IMR-90 (cell line): Measurements from ENCODE around the gene PCDHA5. TPM values are rescaled to one million over a fixed set of nuclear protein-coding genes. Genes with fewer than 3 reads are reported as not detected.

Experiments
- ATAC-seq: fragments of 200-7000 bp; cut with Tn5 transposase; 2 replicates; pipeline ENCODE4 v1.9.1; 2020; ENCODE audit warnings: low read depth, mild to moderate bottlenecking, moderate library complexity
- BruUV-seq: library from RNA; stranded (reverse); fragments of 400-500 nt; replicated peaks from 2 replicates; lab custom pipeline; 2021; lab: Mats Ljungman, UMichigan
- CTCF ChIA-PET: fragments of 300-600 bp; formaldehyde crosslinking; extraction: SDS; loops from one replicate; lab custom pipeline; 2021; ENCODE audit warnings: antibody characterized with exemption; lab: Yijun Ruan, JAX
- POLR2A ChIA-PET: fragments of 300-600 bp; sonication (Branson Sonifier 250); formaldehyde crosslinking; loops from one replicate; lab custom pipeline; 2022; ENCODE audit warnings: antibody characterized with exemption; ENCODE audit not compliant: unreplicated experiment; lab: Charles Lee
- DNase-seq: peaks from one replicate; pipeline ENCODE4 v3.0.0; 2013
- H2AFZ ChIP-seq: replicated peaks from 2 replicates; pipeline ENCODE3; 2013; ENCODE audit warnings: low read length, mild to moderate bottlenecking; ENCODE audit not compliant: poor library complexity
- H2AK5ac ChIP-seq: 2 replicates; pipeline ENCODE4 v1.6.1; 2013; ENCODE audit warnings: low read depth, low read length, inconsistent platforms
- H2AK9ac ChIP-seq: replicated peaks from 2 replicates; pipeline ENCODE3; 2013; ENCODE audit warnings: mild to moderate bottlenecking, low read depth, low read length, moderate library complexity; ENCODE audit not compliant: poor library complexity
- H2BK120ac ChIP-seq: 2 replicates; pipeline ENCODE4 v1.6.1; 2013; ENCODE audit warnings: low read depth, low read length, inconsistent platforms
- H2BK15ac ChIP-seq: 3 replicates; pipeline ENCODE4 v1.6.1; 2013; ENCODE audit warnings: low read depth, low read length, inconsistent platforms
- H2BK20ac ChIP-seq: 2 replicates; pipeline ENCODE4 v1.6.1; 2013; ENCODE audit warnings: low read depth, mild to moderate bottlenecking, inconsistent platforms, low read length, moderate library complexity
- H2BK5ac ChIP-seq: 2 replicates; pipeline ENCODE4 v1.6.1; 2013; ENCODE audit warnings: mild to moderate bottlenecking, low read depth, low read length, inconsistent platforms; ENCODE audit not compliant: poor library complexity, severe bottlenecking
- H3K14ac ChIP-seq: replicated peaks from 2 replicates; pipeline ENCODE4 v1.6.1; 2013; ENCODE audit warnings: low read depth, low read length, inconsistent platforms
- H3K18ac ChIP-seq: 2 replicates; pipeline ENCODE4 v1.6.1; 2013; ENCODE audit warnings: low read depth, low read length, control low read depth
- H3K23ac ChIP-seq: 2 replicates; pipeline ENCODE4 v1.6.1; 2013; ENCODE audit warnings: low read depth, low read length, inconsistent platforms
- H3K27ac ChIP-seq: 2 replicates; pipeline ENCODE4 v1.5.1; 2013; ENCODE audit warnings: mild to moderate bottlenecking, control low read depth, low read length; ENCODE audit not compliant: insufficient read depth
- H3K27me3 ChIP-seq: 2 replicates; pipeline ENCODE4 v1.6.1; 2013; ENCODE audit warnings: low read length; ENCODE audit not compliant: control insufficient read depth, insufficient read depth
- H3K36me3 ChIP-seq: 2 replicates; pipeline ENCODE4 v1.6.1; 2013; ENCODE audit warnings: low read length, mixed read lengths; ENCODE audit not compliant: control insufficient read depth, insufficient read depth
- H3K4ac ChIP-seq: 2 replicates; pipeline ENCODE4 v1.6.1; 2013; ENCODE audit warnings: low read depth, low read length, inconsistent platforms
- H3K4me1 ChIP-seq: 2 replicates; pipeline ENCODE4 v1.6.1; 2013; ENCODE audit warnings: low read length, mixed read lengths; ENCODE audit not compliant: control insufficient read depth, insufficient read depth
- H3K4me2 ChIP-seq: 2 replicates; pipeline ENCODE4 v1.6.1; 2013; ENCODE audit warnings: low read depth, mild to moderate bottlenecking, control low read depth, low read length, moderate library complexity
- H3K4me3 ChIP-seq: 2 replicates; pipeline ENCODE4 v1.5.1; 2013; ENCODE audit warnings: low read depth, mild to moderate bottlenecking, control low read depth, low read length, moderate library complexity; ENCODE audit not compliant: insufficient read depth
- H3K56ac ChIP-seq: 2 replicates; pipeline ENCODE4 v1.6.1; 2013; ENCODE audit warnings: low read length, inconsistent platforms; ENCODE audit not compliant: insufficient read depth; ENCODE audit errors: extremely low read depth
- H3K79me1 ChIP-seq, 2 experiments: 2 replicates each; pipeline ENCODE4 v1.6.1; 2013; ENCODE audit warnings: low read length in 2 of 2, inconsistent platforms in 1 of 2, low read depth in 1 of 2
- H3K9ac ChIP-seq: 2 replicates; pipeline ENCODE4 v1.6.1; 2013; ENCODE audit warnings: low read depth, low read length, control low read depth
- H3K9me1 ChIP-seq: 2 replicates; pipeline ENCODE4 v1.6.1; 2013; ENCODE audit warnings: low read length, inconsistent platforms; ENCODE audit not compliant: insufficient read depth
- H3K9me3 ChIP-seq: 2 replicates; pipeline ENCODE4 v1.6.1; 2013; ENCODE audit warnings: low read length; ENCODE audit not compliant: control insufficient read depth, insufficient read depth
- H4K20me1 ChIP-seq: 2 replicates; pipeline ENCODE4 v1.6.1; 2013; ENCODE audit warnings: low read length, inconsistent platforms; ENCODE audit not compliant: insufficient read depth
- H4K5ac ChIP-seq: 2 replicates; pipeline ENCODE4 v1.6.1; 2013; ENCODE audit warnings: mild to moderate bottlenecking, low read depth, low read length, control low read depth
- H4K8ac ChIP-seq, 2 experiments: 2 replicates each; pipeline ENCODE4 v1.6.1; 2013; ENCODE audit warnings: low read depth in 2 of 2, low read length in 2 of 2, control low read depth in 1 of 2, inconsistent platforms in 1 of 2
- H4K91ac ChIP-seq: 2 replicates; pipeline ENCODE4 v1.6.1; 2013; ENCODE audit warnings: low read depth, low read length, inconsistent platforms; ENCODE audit not compliant: insufficient read depth
- CEBPB ChIP-seq: IDR thresholded peaks from 2 replicates; pipeline ENCODE4 v1.6.1; 2012; ENCODE audit warnings: low read depth, low read length, improper control_type of control experiment
- CTCF ChIP-seq: conservative IDR thresholded peaks from 2 replicates; pipeline ENCODE4 v1.5.1; 2012; ENCODE audit warnings: mild to moderate bottlenecking, low read depth, low read length, improper control_type of control experiment
- ELK1 ChIP-seq: fragments of 150-350 bp; IDR thresholded peaks from 2 replicates; pipeline ENCODE4 v1.6.1; 2016; ENCODE audit warnings: low read depth, mild to moderate bottlenecking, low read length, moderate library complexity, borderline replicate concordance
- FOS ChIP-seq: fragments of 150-350 bp; IDR thresholded peaks from 2 replicates; pipeline ENCODE4 v1.6.1; 2016; ENCODE audit warnings: low read depth, low read length
- MAFK ChIP-seq: IDR thresholded peaks from 2 replicates; pipeline ENCODE4 v1.6.1; 2012; ENCODE audit warnings: low read depth, low read length, improper control_type of control experiment
- MXI1 ChIP-seq: IDR thresholded peaks from 2 replicates; pipeline ENCODE4 v1.6.1; 2012; ENCODE audit warnings: low read depth, mild to moderate bottlenecking, low read length, moderate library complexity, borderline replicate concordance
- NFE2L2 ChIP-seq: fragments of 150-350 bp; IDR thresholded peaks from 2 replicates; pipeline ENCODE4 v1.6.1; 2016; ENCODE audit warnings: low read depth, mild to moderate bottlenecking, low read length
- POLR2A ChIP-seq: IDR thresholded peaks from 2 replicates; pipeline ENCODE4 v1.6.1; 2012; ENCODE audit warnings: mild to moderate bottlenecking, low read depth, low read length
- RAD21 ChIP-seq: IDR thresholded peaks from 2 replicates; pipeline ENCODE4 v1.6.1; 2012; ENCODE audit warnings: low read length, improper control_type of control experiment
- RCOR1 ChIP-seq: IDR thresholded peaks from 2 replicates; pipeline ENCODE4 v1.6.1; 2012; ENCODE audit warnings: mild to moderate bottlenecking, low read length, improper control_type of control experiment; ENCODE audit not compliant: insufficient replicate concordance
- RFX5 ChIP-seq: IDR thresholded peaks from 2 replicates; pipeline ENCODE4 v1.8.0; 2012; ENCODE audit warnings: low read depth, mild to moderate bottlenecking, low read length, moderate library complexity
- SMC3 ChIP-seq: fragments of 150-350 bp; IDR thresholded peaks from 2 replicates; pipeline ENCODE4 v1.6.1; 2016; ENCODE audit warnings: low read depth, mild to moderate bottlenecking, antibody characterized with exemption, low read length, moderate library complexity
- USF2 ChIP-seq: fragments of 150-350 bp; IDR thresholded peaks from 2 replicates; pipeline ENCODE4 v1.6.1; 2017; ENCODE audit warnings: mild to moderate bottlenecking, antibody characterized with exemption, low read length, low read depth
- WGBS, 2 experiments: methylation state at CpG; one replicate each; pipeline versions ENCODE4 v1.1.5 to v1.1.7; 2013; ENCODE audit warnings: missing lambda C conversion rate in 2 of 2; ENCODE audit not compliant: insufficient read length in 1 of 2; ENCODE audit errors: extremely low coverage in 2 of 2; 5-methylcytosine and 5-hydroxymethylcytosine counted together
- dilution Hi-C: fragments of 300-500 bp; cut with HindIII; formaldehyde crosslinking; loops from one replicate; pipeline ENCODE4 v1.14.3; 2018; ENCODE audit warnings: low sequenced_read_pairs; ENCODE audit not compliant: unreplicated experiment
- in situ Hi-C: fragments of 300-500 bp; cut with MboI; formaldehyde crosslinking; loops from 3 replicates; pipeline ENCODE4 v1.14.3; 2019; ENCODE audit warnings: low sequenced_read_pairs, inconsistent platforms, mixed read lengths
- intact Hi-C: fragments of 100-400 bp; cut with micrococcal nuclease; formaldehyde crosslinking; loops from 2 replicates; pipeline ENCODE4 v1.10.0; 2022
- polyA plus RNA-seq, 3 experiments: library from polyadenylated mRNA; depleted of rRNA; stranded (reverse); fragments of >200 nt; gene quantifications; 2 replicates each; pipeline ENCODE4 v1.2.3, GENCODE V29; 2012; ENCODE audit warnings: low replicate concordance in 1 of 3
- total RNA-seq: library from RNA; depleted of rRNA; stranded (reverse); fragments of >200 nt; gene quantifications from 2 replicates; pipeline ENCODE4 v1.2.3, GENCODE V29; 2012

PCDHA5 gene
- total and polyA plus RNA-seq, 2 of the 4 experiments (the other 2 are of a cell fraction) = not detected

- no peak for TF ChIP-seq NFE2L2
- no peak for TF ChIP-seq CEBPB
Measured at GRCh38 chr5:140857177-140857986, 36.0 kb downstream of the PCDHA5 start (continued).

GRCh38 chr5:140857987-140858240, 36.5 kb downstream of the PCDHA5 start:
- Histone ChIP-seq H4K91ac (no peak overlapping the region), H2AK5ac (no peak overlapping the region), H2BK15ac (no peak overlapping the region), H3K27me3 (no peaks in the 10 kb centered on the region), H3K9me3 (peaks cover 34% of the 10 kb centered on the region), H3K18ac (no peak overlapping the region), H2AK9ac (no peak overlapping the region), H3K4me1 (no peaks in the 10 kb centered on the region), H3K36me3 (no peaks in the 10 kb centered on the region), H3K14ac (no peak overlapping the region), H3K27ac (no peak overlapping the region), H3K4ac (no peak overlapping the region), H3K9ac (no peak overlapping the region), H2BK5ac (no peak overlapping the region), H4K20me1 (no peaks in the 10 kb centered on the region), H2BK120ac (no peak overlapping the region), H4K8ac (no peak overlapping the region), H3K4me2 (no peak overlapping the region), H3K9me1 (no peaks in the 10 kb centered on the region), H2BK20ac (no peak overlapping the region), H2AFZ (no peak overlapping the region), H4K5ac (no peak overlapping the region), H3K4me3 (no peak overlapping the region), H3K79me1 (no peaks in the 10 kb centered on the region), H3K23ac (no peak overlapping the region), H3K56ac (no peak overlapping the region)
- ChIA-PET CTCF (no interaction called here), POLR2A (no interaction called here)
- DNase-seq = no peak
- no TSS peak for BruUV-seq
- TF ChIP-seq FOS (no peak), CEBPB (no peak), CTCF (no peak), RCOR1 (no peak), NFE2L2 (no peak), SMC3 (no peak), MXI1 (no peak), MAFK (no peak), USF2 (no peak), RAD21 (no peak), POLR2A (no peak), RFX5 (no peak), ELK1 (no peak)
- in situ Hi-C loops = no loop called here
- intact Hi-C loops = no loop called here
- 55% methylated on average over 19 of the region's 22 CpGs; no CpG with 5 or more reads in 1 of the 2 experiments for WGBS, 2 experiments
- dilution Hi-C loops = no loop called here
- ATAC-seq = no peak
